ENCODE data around the gene ORC1.
A peak's percentile ranks its signal among the peaks of the same experiment; 100 is the strongest.

Gene ORC1

DNA sequence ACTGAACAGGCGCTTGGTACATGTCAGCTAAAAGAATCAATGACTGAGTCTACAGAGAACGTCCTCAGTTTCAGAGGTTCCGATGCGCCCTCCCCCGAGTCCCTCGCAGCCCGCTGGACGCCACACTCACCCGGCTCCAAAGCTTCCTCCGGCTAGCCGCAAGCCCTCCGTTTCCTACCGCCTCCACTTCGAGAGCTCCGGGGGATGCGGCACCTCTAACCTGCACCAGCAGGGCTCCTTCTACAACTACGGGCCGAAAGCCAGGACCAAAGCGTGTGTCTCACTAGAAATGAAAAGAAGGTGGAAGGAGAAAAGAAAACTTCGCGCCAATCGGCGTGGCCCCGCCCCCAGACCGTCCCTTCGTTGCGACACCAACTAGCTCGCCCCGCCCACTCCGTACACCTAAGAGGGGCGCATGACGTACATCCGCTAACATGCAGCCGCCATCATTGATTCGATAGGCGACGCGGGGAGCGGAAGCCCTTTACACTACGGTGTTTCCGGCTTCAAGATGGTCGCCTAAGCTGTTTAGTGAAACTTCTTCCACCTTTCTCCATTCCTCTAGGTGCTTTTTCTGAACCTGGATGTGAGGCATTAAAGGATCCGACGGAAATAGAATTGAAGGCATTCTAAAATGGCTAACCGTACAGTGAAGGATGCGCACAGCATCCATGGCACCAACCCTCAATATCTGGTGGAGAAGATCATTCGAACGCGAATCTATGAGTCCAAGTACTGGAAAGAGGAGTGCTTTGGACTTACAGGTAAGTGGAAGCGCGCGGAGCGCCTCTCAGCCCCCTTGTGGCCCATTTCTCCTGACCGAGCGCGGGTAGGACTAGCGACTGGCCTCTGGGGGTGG lies at the start of gene ORC1, which contains the start of gene PRPF38A:
ORC1 (minus strand) TSS at position 308 of the 859 bp plus-strand sequence. CDS start 2,200 bp downstream, outside the sequence.
PRPF38A (plus strand) TSS at position 487 of the 859 bp plus-strand sequence; CDS start at position 635, 148 bp downstream.
- DNase-seq = peak; percentile 96

DNA sequence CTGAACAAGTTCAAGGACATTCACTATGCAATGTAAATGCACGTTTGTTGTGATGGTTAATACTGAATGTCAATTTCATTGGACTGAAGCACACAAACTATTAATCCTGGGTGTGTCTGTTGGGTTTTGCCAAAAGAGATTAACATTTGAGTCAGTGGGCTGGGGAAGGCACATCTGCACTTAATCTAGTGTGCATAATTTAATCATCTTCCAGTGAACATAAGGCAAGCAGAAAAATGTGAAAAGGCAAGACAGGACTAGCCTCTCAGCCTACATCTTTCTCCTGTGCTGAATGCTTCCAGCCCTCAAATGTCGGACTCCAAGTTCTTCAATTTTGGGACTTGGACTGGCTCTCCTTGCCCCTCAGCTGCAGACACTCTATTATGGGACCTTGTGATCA lies 40.2 kb upstream of the ORC1 start:
- DNase-seq = no peak

DNA sequence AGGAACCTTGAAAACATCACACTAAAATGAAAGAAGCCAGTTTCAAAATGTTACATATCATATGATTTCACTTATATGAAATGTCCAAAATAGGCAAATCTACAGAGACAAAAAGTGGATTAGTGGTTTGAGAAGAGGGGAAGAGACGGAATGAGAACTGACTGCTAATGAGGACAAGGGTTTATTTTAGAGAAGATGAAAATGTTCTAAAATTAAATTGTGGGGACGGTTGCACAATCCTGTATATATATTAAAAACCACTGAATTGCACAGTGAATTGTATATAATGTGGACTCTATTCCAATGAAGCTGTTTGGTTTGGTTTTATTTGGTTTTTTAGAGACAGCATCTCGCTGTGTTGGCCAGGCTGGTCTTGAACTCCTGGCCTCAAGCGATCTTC lies 35.8 kb upstream of the ORC1 start:
- peak; percentile 90 for DNase-seq

DNA sequence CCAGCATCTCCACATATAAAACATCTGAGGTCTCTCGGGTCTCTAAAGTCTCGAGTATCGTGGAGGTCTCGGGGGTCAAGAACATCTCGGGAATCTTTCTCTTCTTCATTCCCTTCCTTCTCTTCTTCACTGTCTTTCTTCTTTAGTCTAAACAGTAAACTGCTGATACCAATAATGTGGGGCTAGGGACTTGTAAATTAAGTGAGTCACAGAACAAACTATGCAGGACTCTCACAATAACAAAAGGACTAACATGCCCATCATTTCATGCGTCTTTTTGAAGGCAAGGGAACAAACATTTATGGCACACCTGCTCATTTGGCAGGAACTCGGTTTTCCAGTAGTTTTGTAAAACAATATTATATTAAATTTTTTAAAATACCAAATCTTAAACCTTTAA lies 32.6 kb upstream of the ORC1 start:
- no peak for DNase-seq

DNA sequence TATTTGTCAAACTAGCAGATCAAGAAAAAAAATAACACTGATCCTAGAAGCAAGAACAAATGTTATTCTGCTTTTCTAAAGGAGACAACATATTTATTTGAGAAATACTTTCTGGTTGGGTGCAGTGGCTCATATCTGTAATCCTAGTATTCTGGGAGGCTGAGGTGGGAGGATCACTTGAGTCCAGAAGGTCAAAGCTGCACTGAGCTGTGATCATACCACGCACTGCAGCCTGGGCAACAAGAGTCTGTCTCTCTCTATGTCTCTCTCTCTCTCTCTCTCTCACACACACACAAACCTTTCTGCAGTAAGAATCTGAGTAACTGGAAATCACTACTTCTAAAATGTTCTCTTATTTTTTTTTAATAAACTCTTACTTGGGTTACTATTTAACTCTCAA lies 31.4 kb upstream of the ORC1 start:
- no peak for DNase-seq

DNA sequence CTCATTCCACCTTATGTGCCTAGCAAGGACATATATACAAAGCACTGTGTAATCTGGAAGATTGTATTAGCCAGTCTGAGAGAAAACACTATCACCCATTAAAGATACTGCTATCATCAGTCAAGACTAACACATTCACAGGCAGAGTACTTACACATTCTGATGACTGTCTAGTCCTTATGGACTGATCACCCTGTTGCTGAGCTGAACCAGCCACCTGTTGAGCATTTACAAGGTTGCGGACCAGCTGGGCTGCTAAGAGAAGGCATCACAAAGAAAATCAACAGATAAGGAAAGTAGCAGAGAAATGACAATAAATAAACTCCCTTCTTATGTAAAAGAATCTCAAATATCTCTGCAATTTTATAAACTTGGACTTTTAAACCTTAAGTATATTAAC lies 31.0 kb upstream of the ORC1 start:
- DNase-seq = no peak

DNA sequence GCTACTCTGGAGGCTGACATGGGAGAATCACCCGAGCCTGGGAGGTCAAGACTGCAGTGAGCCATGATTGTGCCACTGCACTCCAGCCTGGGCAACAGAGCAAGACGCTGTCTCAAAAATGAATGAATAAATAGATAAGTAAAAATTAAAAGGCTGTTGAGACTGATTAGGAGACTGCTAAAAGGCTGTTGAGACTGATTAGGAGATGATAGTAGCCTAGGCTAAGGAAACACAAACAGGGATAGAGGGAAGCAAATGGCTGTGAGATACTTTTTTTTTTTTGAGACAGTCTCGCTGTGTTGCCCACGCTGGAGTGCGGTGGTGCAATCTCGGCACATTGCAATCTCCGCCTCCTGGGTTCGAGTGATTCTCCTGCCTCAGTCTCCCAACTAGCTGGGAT lies 28.6 kb upstream of the ORC1 start:
- DNase-seq = no peak

DNA sequence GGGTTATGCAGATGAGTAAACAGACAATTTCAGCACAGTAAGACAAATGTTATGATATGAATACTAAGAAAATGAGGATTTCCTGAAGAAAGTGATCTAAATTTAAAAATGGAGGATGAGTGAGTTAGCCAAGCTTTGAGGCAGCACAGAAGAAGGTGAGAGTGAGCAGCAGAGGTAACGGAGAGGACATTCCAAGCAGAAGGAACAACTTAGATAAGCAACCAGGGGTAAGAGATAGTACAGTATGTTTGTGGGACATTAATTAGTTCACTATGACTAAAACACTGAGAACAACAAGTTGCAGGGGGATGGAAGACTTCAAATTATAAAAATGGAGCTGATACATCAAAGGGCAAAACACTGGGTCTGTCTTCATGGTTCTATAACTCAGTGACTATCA lies 22.9 kb upstream of the ORC1 start:
- DNase-seq = no peak

DNA sequence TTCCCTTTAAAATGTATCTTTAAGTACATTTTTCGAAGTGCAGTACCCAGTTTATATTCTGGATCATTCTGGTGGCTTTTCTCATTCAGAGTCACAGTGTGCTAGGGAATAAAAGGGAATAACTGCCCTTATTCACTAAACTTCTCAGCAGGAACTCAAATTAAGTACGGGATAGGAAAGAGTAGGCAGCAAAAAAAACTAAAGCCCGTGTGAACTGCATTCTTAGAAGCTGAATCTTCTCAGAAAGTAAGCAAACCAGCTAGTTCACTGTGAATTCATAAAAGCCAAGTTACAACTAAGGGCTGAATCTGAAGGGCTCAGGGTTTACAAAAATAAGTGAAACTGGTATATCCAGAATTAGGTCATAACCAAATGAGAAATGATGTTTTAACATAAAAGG lies 22.1 kb upstream of the ORC1 start:
- DNase-seq = no peak

DNA sequence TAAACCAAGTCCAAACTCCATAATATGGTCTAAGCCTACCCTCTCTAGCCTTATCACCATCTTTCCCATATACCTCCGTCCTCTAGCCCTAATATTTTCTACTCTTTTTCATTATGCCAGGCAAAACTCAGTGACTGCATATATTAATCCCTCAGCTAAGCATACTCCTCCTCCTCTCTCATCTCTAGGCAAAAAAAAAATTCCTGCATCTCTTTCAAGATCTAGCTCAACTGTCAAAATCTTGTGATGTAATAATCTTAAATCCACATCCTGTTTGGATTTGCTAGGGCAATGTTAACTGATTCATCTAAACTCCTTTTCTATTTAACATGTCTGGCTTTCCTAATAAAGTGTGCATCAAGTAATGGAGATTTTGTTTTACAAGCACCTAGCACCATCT lies 20.6 kb upstream of the ORC1 start:
- DNase-seq = peak; percentile 55

DNA sequence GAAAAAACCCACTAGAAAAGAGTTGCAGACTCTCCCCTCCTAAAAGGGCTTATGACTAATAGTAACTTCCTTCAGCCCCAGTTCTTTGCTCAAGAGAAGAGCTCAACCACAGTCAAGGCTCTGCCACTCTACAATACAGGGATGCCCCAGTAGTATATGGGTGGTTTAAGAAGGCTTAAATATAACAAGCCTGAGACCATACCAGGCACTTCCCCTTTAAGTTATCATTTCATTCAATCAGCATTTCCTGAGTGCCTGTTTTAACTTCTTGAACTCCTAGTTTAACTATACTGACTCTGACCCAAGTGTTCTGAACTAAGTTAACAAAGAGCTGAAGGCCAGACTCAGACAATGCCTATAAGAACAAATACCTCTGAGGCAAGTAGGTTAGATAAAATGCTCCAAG lies 20.0 kb upstream of the ORC1 start:
- peak; percentile 93 for DNase-seq

DNA sequence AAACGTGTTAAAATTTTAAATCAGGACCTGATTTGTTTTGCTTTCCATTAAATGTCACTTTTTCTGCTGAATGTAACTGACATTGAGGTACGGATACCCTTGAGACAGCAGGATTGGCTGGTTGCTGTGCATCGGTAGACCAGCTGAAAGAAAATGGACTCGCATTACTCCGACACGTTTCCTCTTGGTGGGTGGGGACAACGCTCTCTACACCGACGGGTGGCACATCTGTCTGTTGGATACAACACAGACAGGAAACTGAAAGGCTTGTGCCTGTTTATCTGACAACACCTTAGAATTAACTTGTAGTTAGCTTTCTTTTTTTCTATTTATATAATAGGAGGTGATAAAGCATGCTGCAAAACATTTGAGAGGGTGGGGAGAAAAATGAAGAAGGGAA lies 19.5 kb upstream of the ORC1 start:
- peak; percentile 50 for DNase-seq

DNA sequence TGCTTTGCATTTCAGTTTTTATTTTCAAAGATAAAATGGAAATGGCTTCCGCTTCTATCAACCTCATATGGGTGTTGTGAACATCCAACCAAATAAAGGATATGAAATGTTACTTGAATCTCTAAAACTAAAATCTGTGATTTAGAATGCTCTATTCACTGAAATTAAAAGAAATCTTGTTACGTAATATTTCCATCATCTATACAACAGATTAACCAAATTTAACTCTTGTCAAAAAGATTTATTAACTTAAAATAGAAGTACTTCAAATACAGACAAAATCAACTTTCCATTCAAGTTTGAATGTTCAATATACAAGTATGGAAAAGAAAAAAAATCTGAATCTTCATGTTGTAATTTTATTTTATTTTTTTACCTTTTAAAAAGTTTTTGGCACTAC lies 18.8 kb upstream of the ORC1 start:
- DNase-seq = no peak

DNA sequence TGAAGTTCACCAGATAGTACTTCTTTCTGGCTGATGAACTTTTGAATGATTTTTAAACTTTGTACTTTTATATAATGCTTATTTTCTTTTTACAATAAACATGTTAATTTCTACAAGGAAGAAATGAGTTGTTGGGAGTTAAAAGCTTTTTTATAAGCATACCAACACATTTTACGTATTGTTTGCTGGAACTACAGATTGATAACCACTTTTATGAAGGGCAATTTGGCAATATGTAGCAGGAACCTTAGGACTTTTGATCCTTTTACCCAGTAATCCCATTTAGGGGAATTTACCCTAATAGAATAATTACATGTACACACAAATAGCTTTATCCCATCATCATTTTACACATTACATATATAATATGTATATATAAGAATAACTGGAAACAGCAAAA lies 16.5 kb upstream of the ORC1 start:
- DNase-seq = no peak

DNA sequence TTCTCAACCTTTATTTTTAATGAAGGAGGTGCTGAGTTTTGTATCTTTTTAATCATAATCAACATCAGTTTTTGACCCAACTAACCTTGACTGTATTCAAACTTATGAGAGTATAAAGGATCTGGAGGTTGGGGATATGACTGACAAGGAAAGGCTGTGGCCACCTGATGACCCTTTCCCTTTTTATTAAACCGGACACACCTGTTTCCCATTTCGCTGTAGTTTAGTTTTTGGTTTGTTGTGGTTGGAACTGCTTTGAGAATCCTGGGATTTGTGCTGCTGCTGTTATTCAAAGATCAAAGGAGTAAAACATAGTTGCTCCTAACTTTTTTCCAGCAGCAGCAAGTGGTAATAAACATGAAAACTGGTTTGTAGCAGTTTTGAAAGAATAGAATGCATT lies 12.6 kb upstream of the ORC1 start:
- no peak for DNase-seq

DNA sequence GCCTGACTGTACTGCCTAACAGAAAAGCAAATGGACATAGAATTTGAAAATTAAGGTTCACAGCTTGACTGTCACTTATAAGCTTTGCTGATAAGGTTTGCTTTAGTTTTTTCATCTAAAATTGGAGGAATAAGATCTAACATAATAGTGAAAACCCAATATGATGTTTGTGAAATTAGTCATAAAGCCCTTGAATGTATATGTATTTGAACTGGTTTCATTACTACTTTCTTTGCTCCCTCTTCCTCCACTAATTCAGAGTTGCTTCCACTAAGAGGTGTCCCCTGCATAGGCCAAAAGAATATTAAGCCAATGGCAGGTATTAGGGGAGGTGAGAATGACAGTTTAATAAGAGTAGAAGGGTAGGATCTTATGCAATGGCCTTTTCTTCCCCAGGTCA lies 10.7 kb upstream of the ORC1 start:
- DNase-seq = no peak

DNA sequence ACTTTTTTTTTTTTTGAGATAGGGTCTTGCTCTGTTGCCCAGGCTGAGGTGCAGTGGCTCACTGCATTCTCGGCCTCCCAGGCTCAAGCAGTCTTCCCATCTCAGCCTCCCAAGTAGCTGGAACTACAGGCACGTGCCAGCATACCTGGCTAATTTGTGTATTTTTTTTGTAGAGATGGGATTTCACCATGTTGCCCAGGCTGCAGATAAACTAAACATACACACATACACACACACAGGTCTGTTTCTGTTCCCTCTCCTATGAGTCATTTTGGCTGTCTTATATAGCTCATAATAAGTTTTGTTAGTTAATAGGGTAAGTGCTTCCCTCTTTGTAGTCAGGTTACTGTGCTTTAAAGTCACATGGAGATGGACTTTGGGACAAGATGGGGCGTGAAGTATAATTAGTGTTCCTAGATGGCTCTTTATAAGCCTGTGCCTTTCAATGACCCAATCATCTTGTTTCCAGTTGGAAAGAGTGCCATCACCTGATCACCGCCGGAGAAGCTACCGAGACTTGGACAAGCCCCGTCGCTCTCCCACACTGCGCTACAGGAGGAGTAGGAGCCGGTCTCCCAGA lies 9.3 kb upstream of the ORC1 start:
- DNase-seq = peak; percentile 6

DNA sequence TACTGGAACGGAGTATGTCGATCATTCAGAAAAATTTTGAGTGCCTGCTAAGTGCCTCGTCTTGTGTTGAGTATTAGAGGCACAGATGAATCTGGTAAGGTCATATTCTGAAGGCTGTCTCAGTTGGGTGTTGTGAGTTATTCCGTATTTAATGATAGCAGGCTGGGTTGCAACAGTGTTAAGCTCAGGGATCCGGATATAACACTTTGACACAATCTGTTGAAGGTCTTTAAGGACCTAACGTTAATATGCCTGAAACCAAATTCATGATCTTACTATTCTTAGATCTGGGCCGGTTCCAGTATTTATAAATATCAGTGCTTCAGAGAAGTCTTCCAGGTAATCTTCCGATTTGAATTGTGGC lies 734 bp upstream of the ORC1 start:
- DNase-seq = peak; percentile 42

DNA sequence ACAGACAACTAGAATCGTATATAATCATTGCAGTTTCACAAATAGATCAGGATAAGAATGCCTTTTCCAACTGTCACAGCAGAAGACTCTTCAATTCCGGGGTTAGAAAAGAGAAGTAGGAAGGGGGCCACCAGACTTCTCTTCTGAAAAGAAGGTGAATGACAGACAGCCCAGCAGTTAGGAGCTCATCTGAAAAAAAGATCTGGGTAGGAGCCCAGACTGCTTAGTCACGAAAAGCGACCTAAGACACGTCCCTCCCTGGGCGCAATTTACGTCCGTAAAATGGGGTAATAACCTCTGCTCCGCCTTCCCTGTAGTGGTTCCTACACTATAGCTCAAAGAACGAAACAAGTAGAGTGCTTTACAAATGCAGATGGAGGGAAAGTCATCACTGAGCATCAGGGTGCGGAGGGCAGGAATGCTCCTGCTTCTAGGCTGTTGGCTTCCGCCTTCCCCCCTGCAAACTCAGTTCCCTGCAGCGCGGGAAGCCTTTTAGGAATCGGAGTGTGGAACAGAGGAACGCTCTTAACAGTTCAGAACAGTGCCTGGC lies 582 bp downstream of the ORC1 start:
- peak; percentile 79 for DNase-seq

DNA sequence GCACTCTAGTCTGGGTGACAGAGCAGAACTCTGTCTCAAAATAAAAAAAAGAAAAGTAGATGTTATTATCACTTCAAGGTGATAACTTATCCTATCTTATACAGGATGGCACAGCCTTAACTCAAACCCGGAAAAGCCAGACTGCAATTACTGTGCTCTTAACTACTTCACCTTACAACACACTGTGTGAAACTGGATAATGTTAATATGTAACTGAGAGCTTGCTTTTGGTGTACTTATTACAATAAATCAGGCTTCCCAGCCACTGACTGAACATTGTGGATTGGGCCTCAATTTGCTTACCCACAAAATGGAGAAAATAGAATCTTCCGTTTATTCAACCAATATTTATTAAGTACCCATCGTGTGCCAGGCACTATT lies 1.4 kb downstream of the ORC1 start:
- DNase-seq = no peak

DNA sequence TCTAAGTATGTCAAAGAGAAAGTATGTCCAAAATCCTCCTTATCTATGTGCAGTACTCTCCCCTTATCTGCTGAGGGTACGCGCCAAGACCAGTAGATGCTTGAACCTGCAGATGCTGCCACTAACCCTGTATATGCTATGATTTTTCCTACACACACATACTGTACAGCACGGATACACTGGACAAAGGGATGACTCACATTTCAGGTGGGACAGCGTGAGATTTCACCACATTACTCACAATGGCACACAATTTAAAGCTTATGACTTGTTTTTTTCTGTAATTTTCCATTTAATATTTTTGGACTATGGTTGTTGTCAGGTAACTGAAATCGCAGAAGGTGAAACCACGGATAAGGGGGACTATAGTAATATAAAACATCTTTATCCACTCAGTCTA lies 4.1 kb downstream of the ORC1 start:
- no peak for DNase-seq

DNA sequence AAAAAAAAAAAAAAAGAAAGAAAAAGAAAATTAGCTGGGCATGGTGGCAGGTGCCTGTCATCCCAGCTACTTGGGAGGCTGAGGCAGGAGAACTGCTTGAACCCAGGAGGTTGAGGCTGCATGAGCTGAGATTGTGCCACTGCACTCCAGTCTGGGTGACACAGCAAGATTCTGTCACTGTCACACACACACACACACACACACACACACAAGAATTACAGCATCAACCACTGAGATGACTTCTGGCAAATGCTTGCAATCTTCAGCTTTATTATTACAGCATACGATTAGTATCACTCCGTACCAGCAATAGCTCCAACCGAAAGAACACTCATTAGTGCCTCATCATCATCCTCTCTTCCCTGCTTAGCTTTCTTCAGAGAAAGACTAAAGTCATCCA lies 4.6 kb downstream of the ORC1 start:
- no peak for DNase-seq

DNA sequence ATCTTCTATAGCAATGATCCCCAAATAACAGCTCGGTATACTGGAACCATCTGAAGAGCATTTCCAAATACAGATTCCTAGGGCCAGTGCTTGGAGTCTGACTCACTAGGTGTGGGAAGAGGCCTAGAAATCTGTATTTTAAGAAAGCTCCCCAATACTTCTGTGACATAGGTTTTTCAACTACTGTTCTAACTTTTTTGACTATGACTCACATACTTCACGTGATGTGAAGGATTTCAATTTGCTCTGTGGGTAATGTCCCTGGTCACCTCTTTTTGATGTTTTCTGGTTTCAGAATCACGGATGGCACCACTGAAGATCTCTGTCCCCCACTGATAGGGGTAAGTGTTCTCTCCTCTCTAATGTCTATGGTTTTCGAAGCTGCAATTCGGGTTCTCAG lies 11.0 kb downstream of the ORC1 start:
- no peak for DNase-seq

DNA sequence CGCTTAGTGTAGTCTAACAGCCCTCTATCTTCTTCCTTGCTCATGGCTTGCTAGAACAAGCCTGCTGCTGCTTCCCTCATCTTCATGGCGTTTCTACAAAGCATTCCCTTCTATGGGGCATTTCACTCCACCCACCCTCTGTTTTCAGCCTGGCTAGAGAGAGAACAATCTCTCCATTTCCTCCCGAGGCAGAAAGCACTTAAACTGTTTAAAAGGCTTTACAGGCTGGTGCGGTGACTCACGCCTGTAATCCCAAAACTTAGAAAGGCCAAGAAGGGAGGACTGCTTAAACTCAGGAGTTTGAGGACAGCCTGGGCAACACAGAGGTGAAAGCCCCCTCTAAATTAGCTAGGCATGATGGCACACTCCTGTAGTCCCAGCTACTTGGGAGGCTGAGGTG lies 17.8 kb downstream of the ORC1 start:
- no peak for DNase-seq

DNA sequence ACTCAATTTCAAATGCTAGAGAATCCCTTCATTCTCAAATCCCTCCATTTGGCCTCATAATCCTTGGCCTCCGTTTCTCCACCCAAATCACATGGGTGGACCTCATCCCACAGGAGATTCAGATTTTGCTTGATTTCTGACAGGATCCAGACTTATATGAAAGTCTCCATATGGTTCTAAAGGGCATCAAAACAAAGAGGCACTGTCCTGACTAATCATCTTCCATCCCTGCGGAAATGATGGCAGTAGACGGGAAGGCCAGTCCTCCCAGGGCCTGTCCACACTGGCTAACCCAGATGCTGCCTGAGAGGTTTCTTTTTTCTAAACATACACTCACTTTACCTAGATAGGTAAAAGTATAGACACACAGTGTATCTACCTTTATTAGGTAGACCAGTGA lies 18.8 kb downstream of the ORC1 start:
- DNase-seq = no peak

Measured in MV-4-11 (cell line).